Adipocyte (in vitro differentiated cells): Measurements from ENCODE around the gene CAMK2B.

Experiments
- DNase-seq: peaks from one replicate; pipeline ENCODE4 v3.0.0-alpha.2; 2015; ENCODE audit warnings: low read depth
- H3K27me3 ChIP-seq: replicated peaks from 2 replicates; pipeline ENCODE4 v1.7.0; 2013; ENCODE audit warnings: mild to moderate bottlenecking, low read length, moderate library complexity; ENCODE audit not compliant: control insufficient read depth, insufficient read depth
- H3K36me3 ChIP-seq: 2 replicates; pipeline ENCODE4 v1.7.0; 2013; ENCODE audit warnings: low read length, mild to moderate bottlenecking, moderate library complexity; ENCODE audit not compliant: control insufficient read depth, insufficient read depth, severe bottlenecking
- H3K4me1 ChIP-seq: 2 replicates; pipeline ENCODE4 v1.7.0; 2013; ENCODE audit warnings: mild to moderate bottlenecking, low read length, moderate library complexity; ENCODE audit not compliant: control insufficient read depth, insufficient read depth
- H3K4me3 ChIP-seq: 2 replicates; pipeline ENCODE4 v1.7.0; 2013; ENCODE audit warnings: mild to moderate bottlenecking, low read length, moderate library complexity
- H3K9ac ChIP-seq: 2 replicates; pipeline ENCODE4 v1.7.0; 2013; ENCODE audit warnings: mild to moderate bottlenecking, low read length, moderate library complexity
- H3K9me3 ChIP-seq: 2 replicates; pipeline ENCODE4 v1.7.0; 2013; ENCODE audit warnings: mild to moderate bottlenecking, low read length, moderate library complexity; ENCODE audit not compliant: control insufficient read depth

CAMK2B gene

DNA sequence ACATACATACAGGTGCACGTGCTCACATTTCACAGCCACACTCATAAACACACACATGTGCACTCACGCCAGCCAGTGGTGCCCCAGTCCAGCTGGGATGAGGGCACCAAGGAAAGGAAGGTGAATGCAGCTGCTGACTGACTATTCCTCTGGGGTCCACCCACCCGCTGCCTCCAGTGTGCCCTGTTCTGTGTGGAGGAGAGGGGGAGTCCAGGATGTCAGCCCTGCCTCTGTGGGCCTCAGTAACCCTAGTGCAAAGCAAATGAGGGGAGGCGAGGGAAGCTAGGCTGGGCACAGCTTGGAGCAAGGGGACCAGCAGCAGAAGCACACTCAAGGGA, 67.0 kb downstream of the CAMK2B start:
- H3K9me3 ChIP-seq = no peaks in the 10 kb centered on the region
- peak overlapping the region; percentile 42 for H3K4me3 ChIP-seq
- DNase-seq = no peak
- H3K9ac ChIP-seq = peak overlapping the region; percentile 72
- H3K27me3 ChIP-seq = no peaks in the 10 kb centered on the region
- peaks cover 30% of the 10 kb centered on the region for H3K4me1 ChIP-seq
- H3K36me3 ChIP-seq = no peaks in the 10 kb centered on the region

DNA sequence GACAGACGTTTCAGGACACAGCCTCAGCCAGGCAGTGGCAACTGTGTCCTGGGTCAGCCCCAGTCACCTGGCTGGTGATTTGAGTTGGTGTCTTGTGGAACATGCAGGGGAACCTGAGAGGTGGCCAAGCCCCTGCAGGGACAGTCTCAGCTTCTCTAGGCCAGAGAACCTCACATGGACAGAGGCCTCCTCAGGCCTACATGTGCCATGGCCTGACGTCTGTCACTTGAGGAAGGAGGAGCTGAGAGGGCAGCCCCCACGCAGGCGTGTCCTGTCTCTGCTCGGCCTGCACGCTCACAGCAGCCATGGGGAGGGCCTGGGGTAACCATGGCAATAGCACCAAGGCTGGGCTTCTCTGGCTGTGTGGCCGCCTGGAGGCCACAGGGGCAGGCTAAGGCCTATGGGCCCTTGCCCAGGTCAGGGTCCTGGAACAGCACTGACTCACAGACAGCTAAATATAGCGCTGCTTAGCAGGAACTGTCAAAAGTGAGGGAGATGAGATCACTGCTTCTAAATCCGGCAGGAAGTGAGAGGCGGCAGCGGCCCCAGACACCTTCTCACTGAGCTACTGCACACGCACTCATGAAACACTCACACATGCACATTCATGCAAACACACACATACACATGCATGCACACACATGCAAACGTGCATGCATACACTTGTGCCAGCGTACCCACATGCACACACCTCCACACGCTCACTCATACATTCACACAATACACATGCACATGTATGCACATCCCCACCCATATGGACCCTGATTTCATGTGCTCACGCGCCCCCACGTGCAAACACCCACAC, 67.6 kb downstream of the CAMK2B start:
- no peaks in the 10 kb centered on the region for H3K27me3 ChIP-seq
- H3K9me3 ChIP-seq = no peaks in the 10 kb centered on the region
- H3K4me1 ChIP-seq = peaks cover 30% of the 10 kb centered on the region
- peak overlapping the region; percentile 42 for H3K4me3 ChIP-seq
- no peaks in the 10 kb centered on the region for H3K36me3 ChIP-seq
- peak overlapping the region; percentile 72 for H3K9ac ChIP-seq
- peak; percentile 65 for DNase-seq

DNA sequence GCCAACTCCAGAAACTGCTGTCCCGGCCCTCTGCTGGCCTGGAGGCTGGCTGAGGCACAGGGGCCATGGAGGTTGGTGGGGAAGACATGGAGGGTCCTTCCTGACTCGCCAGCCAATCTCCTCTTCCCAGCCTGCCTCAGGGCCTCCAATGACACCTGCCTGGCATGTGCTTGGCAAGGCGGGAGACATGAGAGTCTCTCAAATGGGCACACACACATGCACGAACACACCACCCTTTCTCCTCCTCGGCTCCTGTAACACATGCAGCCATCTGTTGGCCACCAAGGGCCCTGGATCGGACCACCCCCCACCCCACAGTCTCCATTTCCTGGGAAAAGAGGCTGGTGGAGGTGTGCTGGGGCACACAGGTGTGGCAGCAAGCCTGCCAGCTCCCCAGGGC, 68.2 kb downstream of the CAMK2B start:
- H3K4me3 ChIP-seq = no peak overlapping the region

DNA sequence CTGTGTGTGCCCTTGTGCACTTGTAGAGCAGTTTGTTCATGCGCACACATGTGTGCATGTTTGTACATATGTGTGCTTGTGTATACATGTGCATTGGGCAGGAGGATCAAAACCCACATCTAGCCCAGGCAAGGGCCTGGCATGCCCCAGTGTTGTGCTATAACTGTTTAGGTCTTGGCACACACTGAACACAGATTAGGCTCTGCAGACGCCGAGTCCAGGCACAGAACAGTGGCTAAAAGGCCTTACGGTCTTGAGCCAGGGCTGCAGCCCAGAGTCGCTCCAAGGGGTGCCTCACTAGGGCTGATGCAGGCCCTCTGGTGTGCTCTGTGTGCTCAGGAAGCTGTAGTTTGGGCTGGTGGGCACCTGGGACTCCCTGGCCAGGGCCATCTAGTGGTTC, 68.9 kb downstream of the CAMK2B start:
- DNase-seq = no peak
- no peak overlapping the region for H3K9ac ChIP-seq
- no peaks in the 10 kb centered on the region for H3K9me3 ChIP-seq
- no peak overlapping the region for H3K4me3 ChIP-seq
- H3K36me3 ChIP-seq = no peaks in the 10 kb centered on the region
- peaks cover 30% of the 10 kb centered on the region for H3K4me1 ChIP-seq
- no peaks in the 10 kb centered on the region for H3K27me3 ChIP-seq

More for the DNA sequence above, 68.2 kb downstream of the CAMK2B start:
- no peaks in the 10 kb centered on the region for H3K27me3 ChIP-seq
- DNase-seq = no peak
- H3K9ac ChIP-seq = peak overlapping the region; percentile 63
- H3K4me1 ChIP-seq = peaks cover 30% of the 10 kb centered on the region
- H3K36me3 ChIP-seq = no peaks in the 10 kb centered on the region
- H3K9me3 ChIP-seq = no peaks in the 10 kb centered on the region

GRCh38 chr7:44251881-44252280, 73.5 kb downstream of the CAMK2B start:
- Histone ChIP-seq H3K27me3 (no peaks in the 10 kb centered on the region), H3K9me3 (no peaks in the 10 kb centered on the region), H3K9ac (no peak overlapping the region), H3K36me3 (no peaks in the 10 kb centered on the region), H3K4me3 (no peak overlapping the region), H3K4me1 (no peaks in the 10 kb centered on the region)
- no peak for DNase-seq

DNA sequence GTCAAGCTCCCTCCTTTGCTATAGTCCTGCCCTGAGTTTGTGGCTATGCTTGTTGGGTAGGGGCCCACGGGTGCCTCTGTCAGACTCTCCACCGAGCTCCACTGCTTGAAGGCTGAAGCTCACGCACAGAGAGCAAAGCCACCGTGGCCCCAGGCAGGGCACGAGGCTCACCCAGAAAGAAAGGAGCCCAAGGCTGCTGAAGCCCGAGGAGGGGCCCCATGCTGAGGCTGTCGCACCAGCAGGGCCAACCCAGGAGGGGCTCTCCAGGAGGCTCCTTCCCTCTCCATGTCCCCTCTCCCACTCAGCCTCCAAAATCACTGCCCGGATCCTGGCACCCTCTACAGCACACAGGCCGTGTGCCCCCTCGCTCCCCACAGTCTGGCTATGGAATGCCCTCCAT, 74.1 kb downstream of the CAMK2B start:
- H3K4me1 ChIP-seq = no peaks in the 10 kb centered on the region
- H3K27me3 ChIP-seq = no peaks in the 10 kb centered on the region
- no peak overlapping the region for H3K4me3 ChIP-seq
- no peak for DNase-seq
- no peaks in the 10 kb centered on the region for H3K9me3 ChIP-seq
- H3K36me3 ChIP-seq = no peaks in the 10 kb centered on the region
- no peak overlapping the region for H3K9ac ChIP-seq

DNA sequence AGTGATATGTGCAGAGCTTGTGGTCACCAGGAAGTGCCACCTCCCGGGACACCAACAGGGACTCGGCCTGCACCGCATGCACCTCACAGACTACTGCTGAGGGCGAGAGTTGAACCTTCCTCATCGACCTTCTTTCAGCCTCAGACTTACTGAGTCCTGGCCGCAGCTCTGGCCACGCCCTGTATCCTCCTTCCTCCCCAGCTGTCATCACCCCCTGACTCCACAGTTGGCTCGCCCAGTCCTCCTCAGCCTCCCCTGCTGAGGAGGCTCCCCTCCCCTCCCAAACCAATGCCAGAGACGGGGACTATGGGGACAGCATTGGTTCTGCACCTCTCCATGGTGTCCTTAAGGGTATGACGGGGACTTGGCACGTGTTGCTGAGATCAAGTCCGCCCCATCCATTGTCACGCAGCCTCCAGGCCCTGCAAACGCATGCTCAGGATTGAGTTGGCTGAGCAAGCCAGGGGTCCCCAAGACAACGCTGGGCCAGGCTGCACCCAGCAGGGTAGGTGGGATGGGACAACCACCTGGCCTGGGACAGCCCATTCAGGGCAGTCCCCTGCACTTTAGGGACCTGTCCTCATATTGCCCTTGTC, 75.7 kb downstream of the CAMK2B start:
- Histone ChIP-seq H3K27me3 (peaks cover 6% of the 10 kb centered on the region), H3K4me3 (no peak overlapping the region), H3K9ac (no peak overlapping the region), H3K9me3 (no peaks in the 10 kb centered on the region), H3K36me3 (no peaks in the 10 kb centered on the region), H3K4me1 (no peaks in the 10 kb centered on the region)
- DNase-seq = no peak

GRCh38 chr7:44247868-44248651, 77.3 kb downstream of the CAMK2B start:
- no peak for DNase-seq
- Histone ChIP-seq H3K27me3 (peaks cover 8% of the 10 kb centered on the region), H3K36me3 (no peaks in the 10 kb centered on the region), H3K9me3 (no peaks in the 10 kb centered on the region), H3K9ac (no peak overlapping the region), H3K4me1 (no peaks in the 10 kb centered on the region), H3K4me3 (no peak overlapping the region)

DNA sequence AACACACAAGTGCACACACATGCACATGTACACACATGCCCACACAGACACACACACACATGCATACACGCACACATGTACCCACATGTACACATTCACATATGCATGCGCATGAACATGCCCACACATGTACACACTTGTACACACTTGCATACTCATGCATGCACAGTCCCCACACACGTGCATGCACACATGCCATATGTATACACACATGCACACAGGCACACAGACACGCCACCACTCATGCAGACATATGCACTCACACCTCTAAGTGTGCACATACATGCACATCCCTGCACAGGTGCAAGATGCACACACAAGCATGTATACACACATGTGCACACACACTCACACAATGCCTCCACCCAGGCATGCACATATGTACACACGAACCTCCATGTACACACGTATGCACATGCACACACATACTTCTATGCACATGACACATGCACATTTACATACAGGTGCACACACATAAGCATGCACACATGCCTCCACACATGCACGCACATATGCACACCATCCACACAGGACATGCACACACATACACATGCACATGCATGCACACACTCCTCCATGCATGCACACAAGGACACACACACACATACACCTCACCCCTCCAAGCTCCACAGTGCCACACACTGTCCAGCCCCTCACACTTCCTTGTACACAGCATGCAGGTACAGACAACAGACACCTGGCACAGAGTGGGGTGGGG, 78.8 kb downstream of the CAMK2B start:
- DNase-seq = no peak
- no peaks in the 10 kb centered on the region for H3K36me3 ChIP-seq
- H3K4me3 ChIP-seq = no peak overlapping the region

DNA sequence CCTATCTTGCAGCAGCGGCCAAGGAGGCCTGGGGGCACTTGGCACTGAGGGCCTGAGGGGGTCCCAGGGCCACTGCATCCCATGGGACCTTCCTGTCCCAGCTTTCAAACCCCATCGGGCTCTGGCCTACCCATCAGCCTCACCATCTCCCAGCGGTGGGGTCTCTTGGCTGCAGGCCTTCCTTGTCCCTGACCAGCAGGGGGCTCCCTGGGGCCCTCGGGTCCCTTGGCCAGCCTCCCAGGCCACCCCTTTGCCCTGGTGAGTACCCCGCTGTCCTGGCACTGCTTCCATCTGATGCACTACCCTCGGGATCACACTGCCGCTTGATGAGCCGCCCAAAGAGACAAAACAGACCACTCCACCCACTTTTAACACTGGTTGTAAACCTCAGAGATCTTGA, 81.1 kb downstream of the CAMK2B start:
- Histone ChIP-seq H3K9me3 (no peaks in the 10 kb centered on the region), H3K4me1 (no peaks in the 10 kb centered on the region), H3K27me3 (peaks cover 8% of the 10 kb centered on the region), H3K9ac (no peak overlapping the region), H3K36me3 (no peaks in the 10 kb centered on the region), H3K4me3 (no peak overlapping the region)
- DNase-seq = peak; percentile 33

More for the DNA sequence above, 78.8 kb downstream of the CAMK2B start:
- peaks cover 8% of the 10 kb centered on the region for H3K27me3 ChIP-seq
- H3K9me3 ChIP-seq = no peaks in the 10 kb centered on the region
- no peak overlapping the region for H3K9ac ChIP-seq
- no peaks in the 10 kb centered on the region for H3K4me1 ChIP-seq

DNA sequence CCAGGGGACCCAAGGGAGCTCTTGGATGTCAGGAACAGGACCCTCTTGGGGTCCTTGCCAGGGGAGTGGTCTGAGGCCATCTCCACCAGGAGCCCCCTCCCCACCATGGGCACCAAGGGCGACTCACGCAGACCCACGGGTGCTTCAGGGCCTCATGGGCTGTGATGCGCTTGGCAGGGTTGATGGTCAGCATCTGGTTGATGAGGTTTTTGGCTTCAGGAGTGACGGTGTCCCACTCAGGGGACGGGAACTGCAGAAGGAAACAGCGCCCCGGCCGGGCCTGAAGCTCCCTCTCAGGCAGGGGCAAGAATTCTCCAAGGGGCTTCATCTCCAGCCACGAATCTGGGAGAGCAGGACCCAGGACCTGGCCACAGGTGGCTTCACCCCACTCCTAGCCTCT, 83.3 kb downstream of the CAMK2B start:
- Histone ChIP-seq H3K27me3 (peaks cover 13% of the 10 kb centered on the region), H3K4me1 (no peaks in the 10 kb centered on the region), H3K9me3 (no peaks in the 10 kb centered on the region), H3K4me3 (no peak overlapping the region), H3K9ac (no peak overlapping the region), H3K36me3 (no peaks in the 10 kb centered on the region)
- DNase-seq = no peak
